ENCODE results near the gene LRPAP1.

DNA sequence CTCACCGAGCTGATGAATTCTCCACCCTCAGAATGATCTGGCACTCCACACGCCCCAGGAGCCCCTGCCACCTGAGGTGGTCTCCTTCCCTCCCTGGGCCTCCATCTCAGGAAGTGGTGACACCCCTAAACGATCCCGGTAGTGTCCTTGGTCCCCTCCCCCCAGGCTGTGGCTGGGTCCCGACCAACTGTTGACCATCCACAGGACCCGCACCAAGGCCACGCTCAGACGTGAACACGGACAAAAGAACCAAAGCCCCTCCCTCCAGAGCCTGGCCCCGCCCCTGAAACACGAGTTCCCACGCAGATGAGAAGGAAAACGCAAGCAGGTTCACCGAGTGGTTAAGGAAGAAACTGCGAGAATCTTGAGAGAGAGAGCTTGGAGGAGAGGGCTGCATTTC is 16.6 kb downstream of the LRPAP1 start:
- TF ChIP-seq SUZ12 (IDR thresholded peaks at IDR 0.05; ENCODE audit: extremely low read depth, insufficient read depth, insufficient read length) (no peak), ZNF274 (IDR thresholded peaks at IDR 0.05; ENCODE audit: low read depth, low read length) (no peak)

All from NT2/D1 (cell line).